GM19043 (cell line): ENCODE measurements around the gene POLR2H.
"Not testable (repeated sequence)": the region's sequence is repeated elsewhere in the genome, so short reads cannot be mapped to it uniquely, and the experiment has no call there.

Source experiments
- ATAC-seq: cut with Tn5 transposase; IDR thresholded peaks from one replicate; pipeline ENCODE4 v1.9.1; 2021; ENCODE audit warnings: low read depth; ENCODE audit not compliant: unreplicated experiment

POLR2H gene

DNA sequence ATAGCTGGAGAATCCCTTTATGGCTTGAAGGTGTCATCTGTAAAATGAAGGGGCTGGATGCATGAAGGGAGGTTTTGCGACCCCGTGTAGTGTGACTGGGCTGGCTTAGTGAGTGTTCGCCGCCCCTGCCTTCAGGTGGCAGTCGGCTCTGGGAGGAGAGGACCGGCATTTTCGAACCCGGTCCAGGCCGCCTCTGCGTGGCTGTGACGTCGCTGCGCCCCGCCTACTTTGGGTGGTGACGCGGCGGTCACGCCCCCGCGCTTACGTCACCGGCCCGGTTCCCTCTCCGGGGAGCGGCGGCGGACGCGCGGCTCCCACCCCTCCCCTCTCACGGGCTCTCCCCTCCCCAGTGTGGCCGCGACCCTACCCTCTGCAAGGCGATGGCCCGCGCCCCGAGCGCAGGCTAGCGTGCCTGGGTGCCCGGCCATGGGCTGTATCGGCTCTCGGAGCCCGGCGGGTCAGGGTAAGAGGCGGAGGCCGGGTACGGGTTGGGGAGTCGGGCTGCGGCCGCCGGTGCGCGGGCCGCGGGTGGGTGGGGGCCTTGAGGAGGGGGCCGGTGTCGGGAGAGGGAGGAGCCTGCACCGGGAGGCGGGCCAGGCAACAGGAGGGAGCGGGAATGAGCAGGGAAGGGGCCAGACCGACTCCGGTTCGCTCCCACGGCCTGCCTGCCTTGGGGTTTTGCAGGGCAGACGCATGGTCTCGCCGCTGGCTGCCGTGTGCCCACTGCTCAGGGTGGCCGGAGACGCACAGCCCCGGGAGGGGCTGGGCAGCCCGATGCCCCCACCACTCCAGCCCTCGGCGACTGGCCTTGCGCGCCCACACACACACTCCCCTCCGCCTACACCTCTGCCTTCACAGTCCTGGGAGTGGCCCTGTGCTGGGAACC lies 25.6 kb upstream of the POLR2H start:
- ATAC-seq: peak; percentile 78

DNA sequence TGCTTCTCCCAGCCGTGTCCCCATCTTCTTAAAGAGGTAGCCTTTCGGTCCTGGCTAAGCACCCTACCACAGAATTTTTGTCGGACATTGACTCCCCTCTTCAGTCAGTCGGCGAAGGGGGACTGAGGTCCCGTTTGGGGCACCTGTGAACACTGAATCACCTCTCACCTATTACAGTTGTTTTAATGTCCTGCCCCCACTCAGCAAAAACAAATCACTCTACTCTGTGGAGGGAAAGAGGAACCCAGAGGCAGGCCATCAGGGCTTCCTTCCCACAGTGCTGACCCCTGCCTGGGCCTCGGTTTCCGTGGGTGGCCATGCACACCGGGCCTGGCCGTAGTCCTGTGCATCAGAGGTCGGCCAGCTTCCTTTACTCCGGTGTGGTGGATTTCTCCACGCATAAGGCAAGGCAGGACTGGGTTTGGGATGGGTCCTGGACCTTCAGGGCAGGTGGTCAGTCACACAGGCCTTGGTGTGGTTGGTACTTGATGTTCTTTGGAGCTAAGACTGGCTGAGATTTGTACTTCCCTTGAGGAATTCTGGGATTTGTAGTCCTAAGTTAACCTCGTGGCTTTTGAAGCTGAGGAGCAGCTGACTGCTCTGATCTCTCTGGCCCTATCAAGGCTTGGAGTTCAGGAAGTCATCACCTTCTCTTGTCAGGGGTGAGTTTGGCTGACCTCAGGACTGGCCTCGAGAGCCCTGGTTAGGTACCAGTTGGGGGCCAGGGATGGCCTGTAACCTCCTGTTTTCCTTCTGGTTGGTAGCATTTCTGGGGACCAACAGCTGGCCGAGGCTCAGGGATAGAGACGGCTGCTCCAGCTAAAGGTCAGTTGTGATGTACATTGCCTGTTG lies 24.7 kb upstream of the POLR2H start:
- ATAC-seq: no peak

DNA sequence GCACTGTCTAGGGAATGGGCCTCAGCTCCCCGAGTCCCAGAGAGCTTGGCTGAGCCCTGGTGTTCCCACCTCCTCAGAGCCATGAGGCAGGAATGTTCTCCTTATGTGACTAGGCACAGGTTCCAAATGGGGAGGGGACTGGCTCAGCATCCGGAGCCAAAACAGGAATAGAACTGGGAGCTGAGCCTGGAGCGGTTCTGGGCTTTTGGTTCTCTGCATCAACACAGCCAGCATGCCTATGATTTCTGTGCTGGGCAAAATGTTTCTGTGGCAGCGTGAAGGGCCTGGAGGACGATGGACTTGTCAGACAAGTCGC lies 24.2 kb upstream of the POLR2H start, which contains the start of gene FAM131A:
FAM131A (plus strand) TSS at position 202 of the 316 bp plus-strand sequence; CDS start at position 233, 31 bp downstream.
- no peak for ATAC-seq

DNA sequence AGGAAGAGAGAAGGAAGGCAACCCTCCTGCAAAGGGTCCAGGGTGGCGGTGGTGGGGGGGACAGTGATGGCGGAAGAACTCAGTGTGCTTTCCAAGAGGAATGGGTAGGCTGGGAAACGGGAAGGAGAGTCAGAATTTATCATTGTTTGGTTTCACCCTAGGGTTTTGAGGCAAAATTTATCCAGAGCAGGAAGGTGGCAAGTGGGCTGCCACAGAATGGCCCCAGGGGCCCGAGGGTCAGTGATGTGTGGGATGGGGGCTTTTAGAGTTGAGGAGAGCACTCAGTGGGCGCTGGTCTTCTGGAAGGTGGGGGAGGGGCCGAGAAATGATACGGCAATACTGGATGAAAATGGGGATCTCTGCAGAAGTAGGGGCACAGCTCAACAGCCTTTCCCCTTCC lies 23.5 kb upstream of the POLR2H start:
- ATAC-seq: no peak

DNA sequence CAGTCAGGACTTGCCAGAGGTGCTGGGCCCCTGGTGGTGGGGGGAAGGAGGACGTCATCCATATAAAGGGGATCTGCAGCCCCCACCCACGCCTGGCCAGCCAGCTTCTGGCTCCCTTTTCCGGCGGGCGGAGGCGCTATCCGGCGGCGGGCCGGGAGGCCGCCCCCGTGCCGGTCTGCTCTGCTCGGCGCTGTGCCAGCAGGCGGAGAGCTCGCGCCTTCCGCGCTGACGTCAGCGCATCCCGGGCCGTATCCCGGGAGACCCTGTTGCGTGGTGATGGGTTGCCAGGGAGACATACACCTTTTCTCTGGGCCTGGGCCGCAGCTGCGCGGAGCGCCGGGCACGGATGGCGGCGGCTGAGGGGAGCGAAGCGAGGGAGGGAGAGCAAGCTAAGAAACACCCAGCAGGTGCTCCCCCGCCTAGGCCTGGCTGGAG lies 23.0 kb upstream of the POLR2H start:
- ATAC-seq: no peak

DNA sequence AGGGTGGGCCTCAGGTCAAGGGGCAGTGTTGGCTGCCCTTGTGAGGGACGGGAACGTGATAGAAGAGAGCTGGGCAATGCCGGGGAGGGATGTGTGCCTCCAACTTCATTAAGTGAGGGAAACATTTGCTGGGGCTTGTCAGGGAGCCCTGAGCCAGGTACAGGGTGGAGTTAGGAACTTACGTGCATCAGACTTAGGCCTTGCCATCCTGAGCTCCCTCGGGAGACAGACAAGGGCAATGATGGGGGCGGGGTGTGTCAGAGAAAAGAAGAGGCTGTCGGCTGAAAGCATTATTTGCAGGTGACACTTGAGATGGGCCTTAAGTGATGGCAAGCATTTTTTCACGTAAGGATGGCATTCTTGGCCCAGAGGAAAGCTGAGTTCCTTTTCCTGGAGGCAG lies 22.5 kb upstream of the POLR2H start:
- no peak for ATAC-seq

DNA sequence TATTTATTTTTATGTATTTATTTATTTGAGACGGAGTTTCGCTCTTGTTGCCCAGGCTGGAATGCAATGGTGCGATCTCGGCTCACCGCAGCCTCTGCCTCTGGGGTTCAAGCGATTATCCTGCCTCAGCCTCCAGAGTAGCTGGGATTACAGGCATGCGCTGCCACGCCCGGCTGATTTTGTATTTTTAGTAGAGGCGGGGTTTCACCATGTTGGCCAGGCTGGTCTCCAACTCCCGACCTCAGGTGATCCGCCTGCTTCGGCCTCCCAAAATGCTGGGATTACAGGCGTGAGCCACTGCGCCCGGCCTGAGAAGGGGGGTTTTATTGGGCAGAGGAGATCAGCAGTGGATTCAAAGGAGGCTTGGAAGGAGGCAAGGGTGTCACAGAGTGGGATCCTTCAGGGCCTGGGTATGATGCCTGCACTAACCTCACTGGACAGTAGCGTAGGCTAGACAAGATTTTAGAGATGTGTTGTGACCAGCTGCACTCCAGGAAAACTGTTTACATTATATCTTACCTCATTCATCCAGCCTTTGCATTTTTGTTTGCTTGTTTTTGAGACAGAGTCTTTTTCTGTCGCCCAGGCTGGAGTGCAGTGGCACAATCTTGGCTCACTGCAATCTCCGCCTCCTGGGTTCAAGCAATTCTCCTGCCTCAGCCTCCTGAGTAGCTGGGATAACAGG lies 21.9 kb upstream of the POLR2H start:
- not testable (repeated sequence) for ATAC-seq

DNA sequence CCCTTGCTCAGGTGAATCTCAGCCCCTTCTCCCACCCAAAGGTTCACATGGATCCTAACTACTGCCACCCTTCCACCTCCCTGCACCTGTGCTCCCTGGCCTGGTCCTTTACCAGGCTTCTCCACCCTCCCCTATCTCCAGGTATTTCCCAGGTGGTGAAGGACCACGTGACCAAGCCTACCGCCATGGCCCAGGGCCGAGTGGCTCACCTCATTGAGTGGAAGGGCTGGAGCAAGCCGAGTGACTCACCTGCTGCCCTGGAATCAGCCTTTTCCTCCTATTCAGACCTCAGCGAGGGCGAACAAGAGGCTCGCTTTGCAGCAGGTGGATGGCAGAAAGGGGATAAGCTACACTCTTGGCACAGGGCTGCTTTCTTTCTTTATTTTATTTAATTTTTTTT lies 19.6 kb upstream of the POLR2H start:
- ATAC-seq: no peak

DNA sequence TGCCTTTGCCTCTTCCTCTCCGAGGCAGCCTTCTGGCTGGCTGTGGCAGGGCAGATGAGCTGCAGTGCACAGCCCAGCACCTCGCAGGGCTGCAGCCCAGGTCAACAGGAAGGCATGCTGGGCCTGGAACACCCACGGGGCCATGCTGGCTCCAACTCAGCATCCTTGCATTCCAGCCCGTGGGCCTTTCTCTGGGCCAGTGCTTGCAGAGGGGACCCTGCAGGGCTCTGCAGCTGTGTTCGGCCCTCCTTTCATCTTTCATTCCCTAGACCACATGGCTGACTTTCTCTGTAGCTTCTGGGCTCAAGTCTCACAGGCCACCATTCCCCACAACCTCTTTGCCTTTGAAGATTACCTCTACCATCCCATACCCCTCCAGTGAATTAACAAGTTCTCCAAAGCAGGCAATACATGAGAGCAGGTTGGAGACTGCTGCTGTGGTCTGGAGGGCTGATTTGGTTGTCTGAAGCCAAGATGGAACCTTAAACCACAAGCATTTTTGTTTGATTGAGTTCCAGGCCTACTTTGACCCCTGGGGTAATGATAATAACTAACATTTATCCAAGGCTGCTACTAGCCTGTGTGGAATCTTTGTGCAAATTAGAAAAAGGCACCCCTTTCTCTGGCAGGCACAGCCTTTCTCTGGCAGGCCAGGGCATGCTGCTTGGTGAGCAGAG lies 18.2 kb upstream of the POLR2H start:
- no peak for ATAC-seq

DNA sequence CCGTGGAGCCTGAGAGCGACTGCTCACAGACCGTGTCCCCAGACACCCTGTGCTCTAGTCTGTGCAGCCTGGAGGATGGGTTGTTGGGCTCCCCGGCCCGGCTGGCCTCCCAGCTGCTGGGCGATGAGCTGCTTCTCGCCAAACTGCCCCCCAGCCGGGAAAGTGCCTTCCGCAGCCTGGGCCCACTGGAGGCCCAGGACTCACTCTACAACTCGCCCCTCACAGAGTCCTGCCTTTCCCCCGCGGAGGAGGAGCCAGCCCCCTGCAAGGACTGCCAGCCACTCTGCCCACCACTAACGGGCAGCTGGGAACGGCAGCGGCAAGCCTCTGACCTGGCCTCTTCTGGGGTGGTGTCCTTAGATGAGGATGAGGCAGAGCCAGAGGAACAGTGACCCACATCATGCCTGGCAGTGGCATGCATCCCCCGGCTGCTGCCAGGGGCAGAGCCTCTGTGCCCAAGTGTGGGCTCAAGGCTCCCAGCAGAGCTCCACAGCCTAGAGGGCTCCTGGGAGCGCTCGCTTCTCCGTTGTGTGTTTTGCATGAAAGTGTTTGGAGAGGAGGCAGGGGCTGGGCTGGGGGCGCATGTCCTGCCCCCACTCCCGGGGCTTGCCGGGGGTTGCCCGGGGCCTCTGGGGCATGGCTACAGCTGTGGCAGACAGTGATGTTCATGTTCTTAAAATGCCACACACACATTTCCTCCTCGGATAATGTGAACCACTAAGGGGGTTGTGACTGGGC lies 16.8 kb upstream of the POLR2H start:
- no peak for ATAC-seq

DNA sequence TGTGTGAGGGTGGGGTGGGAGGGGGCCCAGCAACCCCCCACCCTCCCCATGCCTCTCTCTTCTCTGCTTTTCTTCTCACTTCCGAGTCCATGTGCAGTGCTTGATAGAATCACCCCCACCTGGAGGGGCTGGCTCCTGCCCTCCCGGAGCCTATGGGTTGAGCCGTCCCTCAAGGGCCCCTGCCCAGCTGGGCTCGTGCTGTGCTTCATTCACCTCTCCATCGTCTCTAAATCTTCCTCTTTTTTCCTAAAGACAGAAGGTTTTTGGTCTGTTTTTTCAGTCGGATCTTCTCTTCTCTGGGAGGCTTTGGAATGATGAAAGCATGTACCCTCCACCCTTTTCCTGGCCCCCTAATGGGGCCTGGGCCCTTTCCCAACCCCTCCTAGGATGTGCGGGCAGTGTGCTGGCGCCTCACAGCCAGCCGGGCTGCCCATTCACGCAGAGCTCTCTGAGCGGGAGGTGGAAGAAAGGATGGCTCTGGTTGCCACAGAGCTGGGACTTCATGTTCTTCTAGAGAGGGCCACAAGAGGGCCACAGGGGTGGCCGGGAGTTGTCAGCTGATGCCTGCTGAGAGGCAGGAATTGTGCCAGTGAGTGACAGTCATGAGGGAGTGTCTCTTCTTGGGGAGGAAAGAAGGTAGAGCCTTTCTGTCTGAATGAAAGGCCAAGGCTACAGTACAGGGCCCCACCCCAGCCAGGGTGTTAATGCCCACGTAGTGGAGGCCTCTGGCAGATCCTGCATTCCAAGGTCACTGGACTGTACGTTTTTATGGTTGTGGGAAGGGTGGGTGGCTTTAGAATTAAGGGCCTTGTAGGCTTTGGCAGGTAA lies 16.0 kb upstream of the POLR2H start:
- ATAC-seq: no peak

DNA sequence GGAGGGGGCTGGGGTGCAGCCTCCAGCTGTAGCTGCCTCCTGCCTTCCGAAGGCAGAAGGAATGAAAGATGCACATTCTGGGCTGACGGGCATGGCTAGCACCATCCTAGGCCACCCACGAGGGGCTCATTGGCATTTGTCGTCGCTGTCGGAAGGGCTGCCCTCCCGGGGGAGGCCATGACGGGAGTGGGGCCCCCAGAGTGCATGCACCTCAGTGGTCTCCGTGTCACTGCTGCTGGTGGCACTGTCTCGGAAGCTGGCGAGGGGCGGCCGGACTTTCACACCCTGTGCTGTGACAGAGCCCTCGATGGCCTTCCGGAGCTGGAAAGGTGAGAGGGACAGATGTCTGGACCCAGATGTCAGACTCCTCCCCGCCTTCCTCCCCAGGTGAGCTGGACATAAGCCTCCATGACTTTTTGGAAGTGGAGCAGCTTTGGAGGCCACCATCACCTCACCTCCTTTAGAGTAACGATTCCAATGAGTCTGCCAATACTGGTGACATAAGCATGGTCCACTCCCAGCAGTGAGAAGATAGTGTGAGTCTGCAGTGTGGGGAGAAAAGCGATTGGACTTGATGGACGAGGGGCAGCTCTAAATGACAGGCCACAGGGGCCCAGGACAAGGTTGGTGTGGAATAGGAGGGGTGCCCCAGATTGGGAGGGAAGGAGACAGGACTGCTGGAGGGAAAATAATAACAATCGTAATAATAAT lies 14.9 kb upstream of the POLR2H start:
- no peak for ATAC-seq

DNA sequence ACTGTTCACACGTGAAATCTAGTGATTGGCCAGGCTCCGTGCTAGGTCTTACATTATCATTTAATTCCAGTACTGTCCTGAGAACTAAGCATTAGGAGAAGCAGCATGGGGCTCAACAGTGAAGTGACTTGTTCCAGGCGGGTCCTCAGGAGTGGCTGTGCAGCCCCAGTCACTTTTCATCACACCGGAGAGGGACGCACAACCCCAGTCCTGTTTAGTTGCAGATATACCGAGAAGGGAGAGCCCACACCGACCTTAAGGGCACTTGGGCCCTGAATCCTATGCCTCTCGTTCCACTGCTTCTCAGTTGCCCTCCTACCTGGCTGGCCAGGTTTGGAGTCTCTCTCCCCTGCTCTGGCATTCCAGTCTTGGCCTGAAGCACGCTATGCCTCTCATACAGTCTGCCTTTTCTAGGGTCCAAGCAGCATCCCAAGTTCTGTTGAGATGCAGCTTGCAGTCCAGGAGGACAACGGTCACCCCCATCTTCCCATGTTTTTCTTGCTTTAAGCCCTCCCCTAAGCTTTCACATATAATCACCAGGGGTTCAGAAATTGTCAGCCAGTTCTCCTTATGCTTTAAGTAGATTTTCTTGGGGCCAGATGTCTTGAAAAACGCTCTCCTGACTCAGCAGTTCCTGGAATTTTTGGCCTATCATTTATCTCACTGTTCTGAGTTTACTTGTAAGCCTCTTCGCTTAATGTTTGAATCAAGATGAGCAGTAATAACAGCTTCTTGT lies 14.0 kb upstream of the POLR2H start:
- ATAC-seq: no peak

DNA sequence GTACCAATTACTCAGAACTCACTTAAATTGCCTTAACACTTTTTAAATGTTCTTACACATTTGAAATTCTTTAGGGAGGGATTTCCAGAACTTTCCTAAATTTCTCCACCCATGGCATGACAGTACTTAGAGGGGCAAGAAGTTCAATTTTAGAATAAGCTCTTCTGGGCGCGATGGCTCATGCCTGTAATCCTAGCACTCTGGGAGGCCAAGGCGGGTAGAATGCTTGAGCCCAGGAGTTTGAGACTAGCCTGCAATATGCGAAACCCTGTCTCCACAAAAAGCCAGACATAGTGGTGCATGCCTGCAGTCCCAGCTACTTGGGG lies 13.5 kb upstream of the POLR2H start:
- no peak for ATAC-seq

DNA sequence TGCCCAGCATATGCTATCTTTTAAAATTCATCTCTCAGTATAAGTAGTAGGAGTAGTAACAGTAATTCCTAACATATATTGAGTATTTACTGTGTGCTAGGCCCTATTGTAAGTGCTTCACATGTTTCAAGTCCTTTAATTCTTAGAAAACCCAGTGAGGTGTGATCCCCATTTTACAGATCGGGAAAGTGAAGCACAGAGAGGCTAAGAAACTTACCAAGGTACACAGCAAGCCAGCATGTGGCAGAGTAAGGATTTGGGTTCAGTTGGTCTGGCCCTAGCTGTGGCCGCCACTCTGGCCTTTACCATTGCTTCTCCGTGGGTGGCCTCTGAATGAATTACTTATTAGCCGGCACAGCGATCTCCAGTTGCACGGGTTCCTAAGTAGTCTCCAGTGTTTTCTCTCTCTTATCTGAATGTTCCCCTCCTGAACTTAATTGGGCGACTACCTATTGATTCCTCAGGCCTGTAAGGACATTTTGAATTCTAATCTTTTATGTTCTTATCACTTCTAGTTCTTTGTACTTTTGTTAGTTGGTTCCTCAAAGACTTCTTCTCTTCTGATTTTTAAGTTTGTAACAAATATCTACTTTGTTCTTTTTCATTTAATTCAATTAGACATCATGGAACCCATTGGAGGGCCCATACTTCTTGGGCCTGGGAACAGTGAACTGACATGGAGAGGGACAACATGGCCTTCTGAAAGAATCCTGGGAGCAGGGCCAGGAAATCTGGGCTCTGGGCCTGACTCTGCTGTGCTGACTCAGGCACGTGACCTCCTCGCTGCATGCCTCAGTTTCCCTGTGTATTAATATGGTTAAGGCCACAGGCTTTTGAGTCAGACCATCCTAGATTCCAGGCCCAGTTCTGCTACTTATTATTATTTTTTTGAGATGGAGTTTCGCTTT lies 11.7 kb upstream of the POLR2H start:
- no peak for ATAC-seq

DNA sequence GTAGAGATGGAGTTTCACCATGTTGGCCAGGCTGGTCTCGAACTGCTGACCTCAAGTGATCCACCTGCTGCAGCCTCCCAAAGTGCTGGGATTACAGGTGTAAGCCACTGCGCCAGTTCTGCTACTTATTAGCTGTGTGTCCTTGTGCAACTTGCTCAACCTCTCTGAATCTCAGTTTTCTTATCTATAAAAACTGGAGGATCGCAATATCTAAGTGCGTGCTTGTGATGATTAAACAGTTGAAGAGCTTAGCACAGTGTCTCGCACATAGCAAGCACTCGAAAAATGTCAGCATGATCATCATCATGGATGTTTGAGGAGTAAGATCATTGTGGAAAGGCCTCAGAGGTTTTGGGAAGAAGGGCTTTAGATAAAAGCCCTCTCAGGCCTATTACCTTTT lies 10.9 kb upstream of the POLR2H start:
- no peak for ATAC-seq
